OCI-LY7 (cell line): ENCODE measurements around the gene ZBED4.

Experiments used
- EZH2phosphoT487 ChIP-seq: fragments of 200-600 bp; sonication (generic); IDR thresholded peaks from 2 replicates; pipeline ENCODE4 v1.6.1; 2018; ENCODE audit warnings: low read depth, borderline replicate concordance, mild to moderate bottlenecking, mixed run types, antibody characterized with exemption, low read length, moderate library complexity, mixed read lengths
- TF ChIP-seq, protein P1 (sequence below): fragments of 200-600 bp; sonication (generic); conservative IDR thresholded peaks from 2 replicates; pipeline ENCODE4 v1.5.1; 2014; ENCODE audit warnings: mild to moderate bottlenecking, antibody characterized with exemption, low read length, moderate library complexity, mixed read lengths

DNA sequence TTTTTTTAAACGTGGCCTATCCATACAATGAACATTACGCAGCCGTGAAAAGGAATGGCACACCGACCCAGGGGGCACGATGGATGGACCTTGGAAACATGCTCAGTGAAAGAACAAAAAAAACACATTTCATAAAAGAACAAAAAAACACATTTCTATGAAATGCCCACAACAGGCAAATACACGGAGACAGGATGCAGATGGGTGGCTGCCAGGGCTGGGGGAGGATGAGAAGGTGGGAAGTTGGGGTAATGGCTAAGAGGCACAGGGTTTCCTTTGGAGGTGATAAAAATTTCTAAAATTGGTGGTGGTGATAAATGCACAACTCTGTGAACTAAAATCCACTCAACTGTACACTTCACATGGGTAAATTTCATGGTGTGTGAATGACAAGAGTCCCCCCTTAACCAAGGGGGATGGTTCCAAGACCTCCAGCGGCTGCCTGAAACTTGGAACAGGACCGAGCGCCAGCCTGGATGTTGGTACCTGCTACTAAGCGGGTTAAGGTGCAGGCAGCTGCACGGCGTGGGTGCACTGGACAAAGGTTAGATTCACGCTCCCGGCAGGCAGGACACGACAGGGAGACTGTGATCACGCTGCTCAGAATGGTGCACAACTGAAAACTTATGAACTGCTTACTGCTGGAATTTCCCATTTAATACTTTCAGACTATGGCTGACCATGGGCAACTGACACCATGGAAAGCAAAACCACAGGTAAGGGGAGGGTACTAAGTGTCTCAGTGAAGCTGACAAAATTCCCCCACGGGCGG lies 42.4 kb upstream of the ZBED4 start:
- TF ChIP-seq EZH2phosphoT487 = no peak
- TF ChIP-seq, protein P1, sequence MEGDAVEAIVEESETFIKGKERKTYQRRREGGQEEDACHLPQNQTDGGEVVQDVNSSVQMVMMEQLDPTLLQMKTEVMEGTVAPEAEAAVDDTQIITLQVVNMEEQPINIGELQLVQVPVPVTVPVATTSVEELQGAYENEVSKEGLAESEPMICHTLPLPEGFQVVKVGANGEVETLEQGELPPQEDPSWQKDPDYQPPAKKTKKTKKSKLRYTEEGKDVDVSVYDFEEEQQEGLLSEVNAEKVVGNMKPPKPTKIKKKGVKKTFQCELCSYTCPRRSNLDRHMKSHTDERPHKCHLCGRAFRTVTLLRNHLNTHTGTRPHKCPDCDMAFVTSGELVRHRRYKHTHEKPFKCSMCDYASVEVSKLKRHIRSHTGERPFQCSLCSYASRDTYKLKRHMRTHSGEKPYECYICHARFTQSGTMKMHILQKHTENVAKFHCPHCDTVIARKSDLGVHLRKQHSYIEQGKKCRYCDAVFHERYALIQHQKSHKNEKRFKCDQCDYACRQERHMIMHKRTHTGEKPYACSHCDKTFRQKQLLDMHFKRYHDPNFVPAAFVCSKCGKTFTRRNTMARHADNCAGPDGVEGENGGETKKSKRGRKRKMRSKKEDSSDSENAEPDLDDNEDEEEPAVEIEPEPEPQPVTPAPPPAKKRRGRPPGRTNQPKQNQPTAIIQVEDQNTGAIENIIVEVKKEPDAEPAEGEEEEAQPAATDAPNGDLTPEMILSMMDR = no peak
